ENCODE results near the gene DCBLD1. TPM values are rescaled to one million over a fixed set of nuclear protein-coding genes. Genes with fewer than 3 reads are reported as not detected.

Gene DCBLD1
- total RNA-seq, 1 experiment from 2014 or later: 59.1 TPM

- Histone ChIP-seq H3K4me1 (replicated peaks) (peaks cover 35% of the 10 kb centered on the region), H3K27me3 (replicated peaks) (no peaks in the 10 kb centered on the region), H3K4me3 (no peak overlapping the region), H3K9me3 (replicated peaks) (no peaks in the 10 kb centered on the region), H3K27ac (peak overlapping the region; percentile 60; the same call in 1 of the 2 replicates), H3K36me3 (peaks cover 40% of the 10 kb centered on the region)
- no peak for DNase-seq (ENCODE audit: low read depth in 1 of 2, low spot score in 2 of 2)
Measured at GRCh38 chr6:117550078-117550600, 67.7 kb downstream of the DCBLD1 start.

- no peak overlapping the region for H3K27ac ChIP-seq
- no peak overlapping the region for H3K4me3 ChIP-seq
- H3K9me3 ChIP-seq (replicated peaks): no peaks in the 10 kb centered on the region
- H3K27me3 ChIP-seq (replicated peaks): no peaks in the 10 kb centered on the region
- H3K36me3 ChIP-seq: peaks cover 34% of the 10 kb centered on the region
- peaks cover 41% of the 10 kb centered on the region for H3K4me1 ChIP-seq (replicated peaks)
- no peak for DNase-seq (ENCODE audit: low read depth in 1 of 2, low spot score in 2 of 2)
Measured at GRCh38 chr6:117550618-117551242, 68.3 kb downstream of the DCBLD1 start.

GRCh38 chr6:117552618-117553017 is 70.1 kb downstream of the DCBLD1 start:
- Histone ChIP-seq H3K27ac (no peak overlapping the region), H3K4me1 (replicated peaks) (peaks cover 41% of the 10 kb centered on the region)
- no peak for DNase-seq (ENCODE audit: low read depth in 1 of 2, low spot score in 2 of 2)

GRCh38 chr6:117553142-117553541 is 70.7 kb downstream of the DCBLD1 start:
- no peaks in the 10 kb centered on the region for H3K9me3 ChIP-seq (replicated peaks)
- H3K27ac ChIP-seq: no peak overlapping the region
- peaks cover 11% of the 10 kb centered on the region for H3K36me3 ChIP-seq
- H3K4me1 ChIP-seq (replicated peaks): peaks cover 35% of the 10 kb centered on the region
- no peak overlapping the region for H3K4me3 ChIP-seq
- no peak for DNase-seq (ENCODE audit: low read depth in 1 of 2, low spot score in 2 of 2)
- no peaks in the 10 kb centered on the region for H3K27me3 ChIP-seq (replicated peaks)

More at GRCh38 chr6:117552618-117553017, 70.1 kb downstream of the DCBLD1 start:
- Histone ChIP-seq H3K36me3 (peaks cover 16% of the 10 kb centered on the region), H3K4me3 (no peak overlapping the region), H3K9me3 (replicated peaks) (no peaks in the 10 kb centered on the region), H3K27me3 (replicated peaks) (no peaks in the 10 kb centered on the region)

GRCh38 chr6:117555262-117555849 is 72.9 kb downstream of the DCBLD1 start:
- Histone ChIP-seq H3K36me3 (peaks cover 13% of the 10 kb centered on the region), H3K4me1 (replicated peaks) (peaks cover 15% of the 10 kb centered on the region), H3K9me3 (replicated peaks) (no peaks in the 10 kb centered on the region), H3K27ac (no peak overlapping the region), H3K4me3 (no peak overlapping the region), H3K27me3 (replicated peaks) (no peaks in the 10 kb centered on the region)
- peak in 1 of 2 experiments; percentile 26 for DNase-seq (ENCODE audit: low read depth in 1 of 2, low spot score in 2 of 2)

GRCh38 chr6:117555882-117556498 is 73.5 kb downstream of the DCBLD1 start:
- H3K4me3 ChIP-seq: no peak overlapping the region
- no peaks in the 10 kb centered on the region for H3K27me3 ChIP-seq (replicated peaks)
- DNase-seq (ENCODE audit: low read depth in 1 of 2, low spot score in 2 of 2): peak in 1 of 2 experiments; percentile 53
- peaks cover 19% of the 10 kb centered on the region for H3K36me3 ChIP-seq
- no peaks in the 10 kb centered on the region for H3K9me3 ChIP-seq (replicated peaks)
- peaks cover 9% of the 10 kb centered on the region for H3K4me1 ChIP-seq (replicated peaks)
- H3K27ac ChIP-seq: no peak overlapping the region

GRCh38 chr6:117557951-117558350 is 75.5 kb downstream of the DCBLD1 start:
- Histone ChIP-seq H3K27ac (no peak overlapping the region), H3K36me3 (peaks cover 34% of the 10 kb centered on the region), H3K4me3 (no peak overlapping the region), H3K4me1 (replicated peaks) (peaks cover 15% of the 10 kb centered on the region), H3K27me3 (replicated peaks) (no peaks in the 10 kb centered on the region), H3K9me3 (replicated peaks) (no peaks in the 10 kb centered on the region)
- DNase-seq (ENCODE audit: low read depth in 1 of 2, low spot score in 2 of 2): no peak

GRCh38 chr6:117558818-117559217 is 76.3 kb downstream of the DCBLD1 start:
- Histone ChIP-seq H3K27me3 (replicated peaks) (no peaks in the 10 kb centered on the region), H3K4me1 (replicated peaks) (peaks cover 15% of the 10 kb centered on the region), H3K4me3 (no peak overlapping the region), H3K9me3 (replicated peaks) (no peaks in the 10 kb centered on the region), H3K27ac (no peak overlapping the region), H3K36me3 (peaks cover 42% of the 10 kb centered on the region)
- no peak for DNase-seq (ENCODE audit: low read depth in 1 of 2, low spot score in 2 of 2)

GRCh38 chr6:117559299-117559698 is 76.8 kb downstream of the DCBLD1 start:
- Histone ChIP-seq H3K4me1 (replicated peaks) (peaks cover 15% of the 10 kb centered on the region), H3K36me3 (peaks cover 42% of the 10 kb centered on the region), H3K9me3 (replicated peaks) (no peaks in the 10 kb centered on the region), H3K4me3 (no peak overlapping the region), H3K27ac (no peak overlapping the region), H3K27me3 (replicated peaks) (no peaks in the 10 kb centered on the region)
- DNase-seq (ENCODE audit: low read depth in 1 of 2, low spot score in 2 of 2): no peak

GRCh38 chr6:117561128-117561527 is 78.7 kb downstream of the DCBLD1 start:
- Histone ChIP-seq H3K36me3 (peaks cover 60% of the 10 kb centered on the region), H3K27ac (no peak overlapping the region; the same call in 1 of the 2 replicates), H3K4me3 (no peak overlapping the region), H3K4me1 (replicated peaks) (peaks cover 7% of the 10 kb centered on the region; the same call in 1 of the 2 replicates), H3K9me3 (replicated peaks) (no peaks in the 10 kb centered on the region), H3K27me3 (replicated peaks) (no peaks in the 10 kb centered on the region)
- peak in 1 of 2 experiments; percentile 26 for DNase-seq (ENCODE audit: low read depth in 1 of 2, low spot score in 2 of 2)

- Histone ChIP-seq H3K4me3 (no peak overlapping the region), H3K36me3 (peaks cover 76% of the 10 kb centered on the region), H3K9me3 (replicated peaks) (no peaks in the 10 kb centered on the region), H3K4me1 (replicated peaks) (peaks cover 7% of the 10 kb centered on the region; the same call in 1 of the 2 replicates), H3K27ac (no peak overlapping the region), H3K27me3 (replicated peaks) (no peaks in the 10 kb centered on the region)
- DNase-seq (ENCODE audit: low read depth in 1 of 2, low spot score in 2 of 2): no peak
Measured at GRCh38 chr6:117564681-117565080, 82.2 kb downstream of the DCBLD1 start.

- Histone ChIP-seq H3K4me1 (replicated peaks) (no peaks in the 10 kb centered on the region), H3K27ac (no peak overlapping the region), H3K9me3 (replicated peaks) (no peaks in the 10 kb centered on the region), H3K4me3 (no peak overlapping the region), H3K27me3 (replicated peaks) (no peaks in the 10 kb centered on the region), H3K36me3 (peaks cover 77% of the 10 kb centered on the region)
- DNase-seq (ENCODE audit: low read depth in 1 of 2, low spot score in 2 of 2): no peak
Measured at GRCh38 chr6:117568247-117568646, 85.8 kb downstream of the DCBLD1 start.

- Histone ChIP-seq H3K27ac (no peak overlapping the region), H3K36me3 (peaks cover 77% of the 10 kb centered on the region), H3K9me3 (replicated peaks) (no peaks in the 10 kb centered on the region), H3K27me3 (replicated peaks) (no peaks in the 10 kb centered on the region), H3K4me1 (replicated peaks) (no peaks in the 10 kb centered on the region), H3K4me3 (no peak overlapping the region)
- no peak for DNase-seq (ENCODE audit: low read depth in 1 of 2, low spot score in 2 of 2)
Measured at GRCh38 chr6:117568831-117569410, 86.4 kb downstream of the DCBLD1 start.
